ENCODE data around the gene MCC. TPM values are rescaled to one million over a fixed set of nuclear protein-coding genes. Genes with fewer than 3 reads are reported as not detected.

The MCC gene
- total RNA-seq, 1 experiment from 2014 or later = 23.5 TPM

DNA sequence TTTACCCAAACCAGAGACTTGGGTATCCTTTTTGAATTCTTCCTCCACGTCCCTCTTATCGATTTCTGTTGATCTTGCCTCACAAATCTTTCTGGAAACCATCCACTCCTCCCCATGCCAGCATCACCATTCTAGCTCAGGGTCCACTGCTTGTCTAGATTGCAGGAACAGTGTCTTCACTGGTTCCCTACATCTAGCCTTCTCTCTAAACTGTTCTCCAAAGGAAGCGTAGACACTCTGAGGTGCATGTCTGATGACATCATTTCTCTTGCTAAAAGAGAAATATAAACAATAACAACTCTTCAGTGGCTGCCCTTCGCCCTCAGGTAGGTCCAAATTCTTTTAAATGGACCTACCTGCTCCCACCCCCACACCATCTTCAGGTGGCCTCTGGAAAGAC lies 311.5 kb downstream of the MCC start:
- peaks cover 36% of the 10 kb centered on the region for H3K4me1 Mint-ChIP-seq
- TF ChIP-seq, protein P1, sequence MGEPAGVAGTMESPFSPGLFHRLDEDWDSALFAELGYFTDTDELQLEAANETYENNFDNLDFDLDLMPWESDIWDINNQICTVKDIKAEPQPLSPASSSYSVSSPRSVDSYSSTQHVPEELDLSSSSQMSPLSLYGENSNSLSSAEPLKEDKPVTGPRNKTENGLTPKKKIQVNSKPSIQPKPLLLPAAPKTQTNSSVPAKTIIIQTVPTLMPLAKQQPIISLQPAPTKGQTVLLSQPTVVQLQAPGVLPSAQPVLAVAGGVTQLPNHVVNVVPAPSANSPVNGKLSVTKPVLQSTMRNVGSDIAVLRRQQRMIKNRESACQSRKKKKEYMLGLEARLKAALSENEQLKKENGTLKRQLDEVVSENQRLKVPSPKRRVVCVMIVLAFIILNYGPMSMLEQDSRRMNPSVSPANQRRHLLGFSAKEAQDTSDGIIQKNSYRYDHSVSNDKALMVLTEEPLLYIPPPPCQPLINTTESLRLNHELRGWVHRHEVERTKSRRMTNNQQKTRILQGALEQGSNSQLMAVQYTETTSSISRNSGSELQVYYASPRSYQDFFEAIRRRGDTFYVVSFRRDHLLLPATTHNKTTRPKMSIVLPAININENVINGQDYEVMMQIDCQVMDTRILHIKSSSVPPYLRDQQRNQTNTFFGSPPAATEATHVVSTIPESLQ (CRISPR knock-in tag; IDR thresholded peaks at IDR 0.05) = no peak
- POLR2A ChIA-PET = no interaction called here
- CTCF ChIA-PET = no interaction called here
- no peaks in the 10 kb centered on the region for H3K36me3 Mint-ChIP-seq
- H3K4me3 Mint-ChIP-seq = no peak overlapping the region
- ATAC-seq = no peak
- no peaks in the 10 kb centered on the region for H3K27me3 Mint-ChIP-seq (ENCODE audit: low read depth)
- H3K27ac Mint-ChIP-seq = no peak overlapping the region; the same call in 1 of the 2 replicates
- no peak for DNase-seq (ENCODE audit: low spot score)
- no peaks in the 10 kb centered on the region for H3K9me3 Mint-ChIP-seq

DNA sequence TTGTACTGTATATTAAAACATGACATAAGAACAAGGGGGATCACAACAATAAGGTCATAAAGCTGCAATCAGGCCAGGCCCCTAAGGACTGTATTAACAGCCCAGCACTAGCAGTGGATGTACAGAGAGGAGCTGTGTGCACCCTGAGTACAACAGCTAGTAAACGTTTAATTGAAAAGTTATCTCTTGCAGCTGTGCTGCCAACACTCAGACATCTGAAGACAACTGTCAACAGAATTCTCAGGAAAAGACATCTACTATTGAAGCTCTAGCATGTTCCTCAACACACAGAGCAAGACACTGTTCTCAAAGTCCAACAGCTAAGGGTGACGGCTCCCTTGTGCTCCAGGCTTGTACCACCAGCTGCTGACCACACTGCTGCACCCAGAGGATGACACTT lies 312.1 kb downstream of the MCC start:
- DNase-seq (ENCODE audit: low spot score) = no peak
- TF ChIP-seq RORB (CRISPR knock-in tag; IDR thresholded peaks at IDR 0.05) = no peak
- TF ChIP-seq, protein P2, sequence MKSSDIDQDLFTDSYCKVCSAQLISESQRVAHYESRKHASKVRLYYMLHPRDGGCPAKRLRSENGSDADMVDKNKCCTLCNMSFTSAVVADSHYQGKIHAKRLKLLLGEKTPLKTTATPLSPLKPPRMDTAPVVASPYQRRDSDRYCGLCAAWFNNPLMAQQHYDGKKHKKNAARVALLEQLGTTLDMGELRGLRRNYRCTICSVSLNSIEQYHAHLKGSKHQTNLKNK (CRISPR knock-in tag; IDR thresholded peaks at IDR 0.05) = no peak
- no peak for TF ChIP-seq PRRX2 (CRISPR knock-in tag; IDR thresholded peaks at IDR 0.05)
- no peak for TF ChIP-seq JUN (CRISPR knock-in tag; IDR thresholded peaks at IDR 0.05)
- TF ChIP-seq JAZF1 (CRISPR knock-in tag; IDR thresholded peaks at IDR 0.05) = no peak
- TF ChIP-seq, protein P3, sequence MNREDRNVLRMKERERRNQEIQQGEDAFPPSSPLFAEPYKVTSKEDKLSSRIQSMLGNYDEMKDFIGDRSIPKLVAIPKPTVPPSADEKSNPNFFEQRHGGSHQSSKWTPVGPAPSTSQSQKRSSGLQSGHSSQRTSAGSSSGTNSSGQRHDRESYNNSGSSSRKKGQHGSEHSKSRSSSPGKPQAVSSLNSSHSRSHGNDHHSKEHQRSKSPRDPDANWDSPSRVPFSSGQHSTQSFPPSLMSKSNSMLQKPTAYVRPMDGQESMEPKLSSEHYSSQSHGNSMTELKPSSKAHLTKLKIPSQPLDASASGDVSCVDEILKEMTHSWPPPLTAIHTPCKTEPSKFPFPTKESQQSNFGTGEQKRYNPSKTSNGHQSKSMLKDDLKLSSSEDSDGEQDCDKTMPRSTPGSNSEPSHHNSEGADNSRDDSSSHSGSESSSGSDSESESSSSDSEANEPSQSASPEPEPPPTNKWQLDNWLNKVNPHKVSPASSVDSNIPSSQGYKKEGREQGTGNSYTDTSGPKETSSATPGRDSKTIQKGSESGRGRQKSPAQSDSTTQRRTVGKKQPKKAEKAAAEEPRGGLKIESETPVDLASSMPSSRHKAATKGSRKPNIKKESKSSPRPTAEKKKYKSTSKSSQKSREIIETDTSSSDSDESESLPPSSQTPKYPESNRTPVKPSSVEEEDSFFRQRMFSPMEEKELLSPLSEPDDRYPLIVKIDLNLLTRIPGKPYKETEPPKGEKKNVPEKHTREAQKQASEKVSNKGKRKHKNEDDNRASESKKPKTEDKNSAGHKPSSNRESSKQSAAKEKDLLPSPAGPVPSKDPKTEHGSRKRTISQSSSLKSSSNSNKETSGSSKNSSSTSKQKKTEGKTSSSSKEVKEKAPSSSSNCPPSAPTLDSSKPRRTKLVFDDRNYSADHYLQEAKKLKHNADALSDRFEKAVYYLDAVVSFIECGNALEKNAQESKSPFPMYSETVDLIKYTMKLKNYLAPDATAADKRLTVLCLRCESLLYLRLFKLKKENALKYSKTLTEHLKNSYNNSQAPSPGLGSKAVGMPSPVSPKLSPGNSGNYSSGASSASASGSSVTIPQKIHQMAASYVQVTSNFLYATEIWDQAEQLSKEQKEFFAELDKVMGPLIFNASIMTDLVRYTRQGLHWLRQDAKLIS (CRISPR knock-in tag; IDR thresholded peaks at IDR 0.05; ENCODE audit: borderline replicate concordance) = no peak
- TF ChIP-seq SMAD3 (CRISPR knock-in tag; IDR thresholded peaks at IDR 0.05; ENCODE audit: borderline replicate concordance) = no peak
- TF ChIP-seq, protein P4, sequence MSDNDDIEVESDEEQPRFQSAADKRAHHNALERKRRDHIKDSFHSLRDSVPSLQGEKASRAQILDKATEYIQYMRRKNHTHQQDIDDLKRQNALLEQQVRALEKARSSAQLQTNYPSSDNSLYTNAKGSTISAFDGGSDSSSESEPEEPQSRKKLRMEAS (CRISPR knock-in tag; IDR thresholded peaks at IDR 0.05) = no peak
- TF ChIP-seq, protein P5, sequence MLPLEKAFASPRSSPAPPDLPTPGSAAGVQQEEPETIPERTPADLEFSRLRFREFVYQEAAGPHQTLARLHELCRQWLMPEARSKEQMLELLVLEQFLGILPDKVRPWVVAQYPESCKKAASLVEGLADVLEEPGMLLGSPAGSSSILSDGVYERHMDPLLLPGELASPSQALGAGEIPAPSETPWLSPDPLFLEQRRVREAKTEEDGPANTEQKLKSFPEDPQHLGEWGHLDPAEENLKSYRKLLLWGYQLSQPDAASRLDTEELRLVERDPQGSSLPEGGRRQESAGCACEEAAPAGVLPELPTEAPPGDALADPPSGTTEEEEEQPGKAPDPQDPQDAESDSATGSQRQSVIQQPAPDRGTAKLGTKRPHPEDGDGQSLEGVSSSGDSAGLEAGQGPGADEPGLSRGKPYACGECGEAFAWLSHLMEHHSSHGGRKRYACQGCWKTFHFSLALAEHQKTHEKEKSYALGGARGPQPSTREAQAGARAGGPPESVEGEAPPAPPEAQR (CRISPR knock-in tag; IDR thresholded peaks at IDR 0.05) = no peak
- TF ChIP-seq, protein P6, sequence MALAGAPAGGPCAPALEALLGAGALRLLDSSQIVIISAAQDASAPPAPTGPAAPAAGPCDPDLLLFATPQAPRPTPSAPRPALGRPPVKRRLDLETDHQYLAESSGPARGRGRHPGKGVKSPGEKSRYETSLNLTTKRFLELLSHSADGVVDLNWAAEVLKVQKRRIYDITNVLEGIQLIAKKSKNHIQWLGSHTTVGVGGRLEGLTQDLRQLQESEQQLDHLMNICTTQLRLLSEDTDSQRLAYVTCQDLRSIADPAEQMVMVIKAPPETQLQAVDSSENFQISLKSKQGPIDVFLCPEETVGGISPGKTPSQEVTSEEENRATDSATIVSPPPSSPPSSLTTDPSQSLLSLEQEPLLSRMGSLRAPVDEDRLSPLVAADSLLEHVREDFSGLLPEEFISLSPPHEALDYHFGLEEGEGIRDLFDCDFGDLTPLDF (CRISPR knock-in tag; IDR thresholded peaks at IDR 0.05) = no peak
- no peak for TF ChIP-seq CBFB (CRISPR knock-in tag; IDR thresholded peaks at IDR 0.05; ENCODE audit: low read depth)
- no peak for TF ChIP-seq ZNF121 (CRISPR knock-in tag; IDR thresholded peaks at IDR 0.05)
- TF ChIP-seq, protein P7, sequence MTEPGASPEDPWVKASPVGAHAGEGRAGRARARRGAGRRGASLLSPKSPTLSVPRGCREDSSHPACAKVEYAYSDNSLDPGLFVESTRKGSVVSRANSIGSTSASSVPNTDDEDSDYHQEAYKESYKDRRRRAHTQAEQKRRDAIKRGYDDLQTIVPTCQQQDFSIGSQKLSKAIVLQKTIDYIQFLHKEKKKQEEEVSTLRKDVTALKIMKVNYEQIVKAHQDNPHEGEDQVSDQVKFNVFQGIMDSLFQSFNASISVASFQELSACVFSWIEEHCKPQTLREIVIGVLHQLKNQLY (CRISPR knock-in tag; IDR thresholded peaks at IDR 0.05) = no peak
- TF ChIP-seq ZNF232 (CRISPR knock-in tag; IDR thresholded peaks at IDR 0.05) = no peak
- TF ChIP-seq, protein P8, sequence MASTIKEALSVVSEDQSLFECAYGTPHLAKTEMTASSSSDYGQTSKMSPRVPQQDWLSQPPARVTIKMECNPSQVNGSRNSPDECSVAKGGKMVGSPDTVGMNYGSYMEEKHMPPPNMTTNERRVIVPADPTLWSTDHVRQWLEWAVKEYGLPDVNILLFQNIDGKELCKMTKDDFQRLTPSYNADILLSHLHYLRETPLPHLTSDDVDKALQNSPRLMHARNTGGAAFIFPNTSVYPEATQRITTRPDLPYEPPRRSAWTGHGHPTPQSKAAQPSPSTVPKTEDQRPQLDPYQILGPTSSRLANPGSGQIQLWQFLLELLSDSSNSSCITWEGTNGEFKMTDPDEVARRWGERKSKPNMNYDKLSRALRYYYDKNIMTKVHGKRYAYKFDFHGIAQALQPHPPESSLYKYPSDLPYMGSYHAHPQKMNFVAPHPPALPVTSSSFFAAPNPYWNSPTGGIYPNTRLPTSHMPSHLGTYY (CRISPR knock-in tag; IDR thresholded peaks at IDR 0.05) = no peak
- no peak for TF ChIP-seq TEAD1 (CRISPR knock-in tag; IDR thresholded peaks at IDR 0.05)
- TF ChIP-seq, protein P9, sequence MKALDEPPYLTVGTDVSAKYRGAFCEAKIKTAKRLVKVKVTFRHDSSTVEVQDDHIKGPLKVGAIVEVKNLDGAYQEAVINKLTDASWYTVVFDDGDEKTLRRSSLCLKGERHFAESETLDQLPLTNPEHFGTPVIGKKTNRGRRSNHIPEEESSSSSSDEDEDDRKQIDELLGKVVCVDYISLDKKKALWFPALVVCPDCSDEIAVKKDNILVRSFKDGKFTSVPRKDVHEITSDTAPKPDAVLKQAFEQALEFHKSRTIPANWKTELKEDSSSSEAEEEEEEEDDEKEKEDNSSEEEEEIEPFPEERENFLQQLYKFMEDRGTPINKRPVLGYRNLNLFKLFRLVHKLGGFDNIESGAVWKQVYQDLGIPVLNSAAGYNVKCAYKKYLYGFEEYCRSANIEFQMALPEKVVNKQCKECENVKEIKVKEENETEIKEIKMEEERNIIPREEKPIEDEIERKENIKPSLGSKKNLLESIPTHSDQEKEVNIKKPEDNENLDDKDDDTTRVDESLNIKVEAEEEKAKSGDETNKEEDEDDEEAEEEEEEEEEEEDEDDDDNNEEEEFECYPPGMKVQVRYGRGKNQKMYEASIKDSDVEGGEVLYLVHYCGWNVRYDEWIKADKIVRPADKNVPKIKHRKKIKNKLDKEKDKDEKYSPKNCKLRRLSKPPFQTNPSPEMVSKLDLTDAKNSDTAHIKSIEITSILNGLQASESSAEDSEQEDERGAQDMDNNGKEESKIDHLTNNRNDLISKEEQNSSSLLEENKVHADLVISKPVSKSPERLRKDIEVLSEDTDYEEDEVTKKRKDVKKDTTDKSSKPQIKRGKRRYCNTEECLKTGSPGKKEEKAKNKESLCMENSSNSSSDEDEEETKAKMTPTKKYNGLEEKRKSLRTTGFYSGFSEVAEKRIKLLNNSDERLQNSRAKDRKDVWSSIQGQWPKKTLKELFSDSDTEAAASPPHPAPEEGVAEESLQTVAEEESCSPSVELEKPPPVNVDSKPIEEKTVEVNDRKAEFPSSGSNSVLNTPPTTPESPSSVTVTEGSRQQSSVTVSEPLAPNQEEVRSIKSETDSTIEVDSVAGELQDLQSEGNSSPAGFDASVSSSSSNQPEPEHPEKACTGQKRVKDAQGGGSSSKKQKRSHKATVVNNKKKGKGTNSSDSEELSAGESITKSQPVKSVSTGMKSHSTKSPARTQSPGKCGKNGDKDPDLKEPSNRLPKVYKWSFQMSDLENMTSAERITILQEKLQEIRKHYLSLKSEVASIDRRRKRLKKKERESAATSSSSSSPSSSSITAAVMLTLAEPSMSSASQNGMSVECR (CRISPR knock-in tag; IDR thresholded peaks at IDR 0.05; ENCODE audit: borderline replicate concordance) = no peak
- no peak for TF ChIP-seq SMAD4 (CRISPR knock-in tag; IDR thresholded peaks at IDR 0.05)
- ATAC-seq = no peak
- ChIA-PET POLR2A (interaction anchor here (1.0 kb wide), 1 partner anchor 13 kb away, joined by 3 read pairs; no protein-coding TSS in a partner anchor), CTCF (no interaction called here)
- H3K27me3 Mint-ChIP-seq (ENCODE audit: low read depth) = no peaks in the 10 kb centered on the region
- no peak overlapping the region for H3K4me3 Mint-ChIP-seq
- no peaks in the 10 kb centered on the region for H3K36me3 Mint-ChIP-seq
- H3K4me1 Mint-ChIP-seq = peaks cover 32% of the 10 kb centered on the region
- no peaks in the 10 kb centered on the region for H3K9me3 Mint-ChIP-seq
- no peak overlapping the region for H3K27ac Mint-ChIP-seq
